GM18858 (cell line): ENCODE results near the gene TMPRSS2.

Experiments
- ATAC-seq: cut with Tn5 transposase; IDR thresholded peaks from one replicate; pipeline ENCODE4 v1.9.1; 2021; ENCODE audit not compliant: unreplicated experiment

TMPRSS2 gene

DNA sequence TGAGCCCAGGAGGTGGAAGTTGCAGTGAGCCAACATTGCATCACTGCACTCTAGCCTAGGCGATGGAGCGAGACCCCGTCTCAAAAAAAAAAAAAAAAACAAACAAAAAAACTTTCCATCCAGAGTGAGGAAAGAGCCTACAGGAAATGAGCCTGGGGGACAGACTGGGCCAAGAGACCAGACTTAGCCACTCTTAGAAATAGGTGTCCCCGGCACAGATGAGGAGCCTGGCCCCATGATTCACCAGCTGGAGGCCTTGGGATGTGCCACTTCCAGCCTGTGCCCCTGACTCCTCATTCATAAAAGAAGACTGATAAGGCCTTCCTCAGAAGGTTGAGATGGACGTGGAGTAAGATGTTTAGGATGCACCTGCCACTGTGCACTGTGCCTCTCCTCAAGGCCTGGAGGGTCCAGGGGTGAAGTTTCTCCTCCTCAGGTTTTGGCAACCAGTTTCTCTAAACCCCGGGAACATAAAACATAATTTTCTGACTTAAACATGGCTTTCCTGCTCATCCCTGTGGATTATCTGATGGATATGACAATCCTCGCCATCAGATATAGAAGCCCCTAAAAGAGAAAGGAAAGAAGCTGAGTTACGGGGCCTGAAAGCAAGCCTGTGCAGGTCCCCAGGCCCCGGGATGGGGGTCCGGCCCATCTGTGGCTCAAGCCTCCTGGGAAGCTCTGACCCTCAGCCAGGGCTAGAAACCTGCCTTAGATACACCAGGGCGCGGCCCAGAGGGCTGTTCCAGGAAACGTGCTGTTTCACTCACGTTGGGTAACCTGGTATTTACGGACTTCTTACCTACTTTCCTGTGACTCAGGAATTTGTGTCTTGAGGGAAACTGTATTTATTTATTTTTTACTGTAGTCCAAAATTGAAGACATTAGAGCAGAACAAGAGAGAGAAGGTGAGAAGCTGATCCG, 55.9 kb downstream of the TMPRSS2 start:
- no peak for ATAC-seq

DNA sequence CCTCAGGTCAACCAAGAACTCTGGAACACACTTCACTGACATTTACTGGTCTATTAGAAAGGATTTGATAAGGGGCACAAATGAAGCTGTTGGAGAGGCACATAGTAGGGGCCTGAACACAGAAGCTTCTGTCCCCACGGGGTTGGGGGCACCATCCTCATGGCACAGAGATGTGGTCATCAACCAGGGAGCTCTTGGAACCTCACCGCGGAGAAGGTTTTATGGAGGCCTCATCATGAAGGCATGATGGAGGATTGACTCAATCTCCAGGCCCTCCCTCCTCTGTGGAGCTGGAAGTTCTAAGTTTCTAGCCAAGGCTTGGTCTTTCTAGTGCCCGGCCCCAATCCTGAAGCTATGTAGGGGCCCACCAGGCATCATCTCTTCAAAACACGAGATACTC, 58.3 kb downstream of the TMPRSS2 start:
- ATAC-seq, result no peak

DNA sequence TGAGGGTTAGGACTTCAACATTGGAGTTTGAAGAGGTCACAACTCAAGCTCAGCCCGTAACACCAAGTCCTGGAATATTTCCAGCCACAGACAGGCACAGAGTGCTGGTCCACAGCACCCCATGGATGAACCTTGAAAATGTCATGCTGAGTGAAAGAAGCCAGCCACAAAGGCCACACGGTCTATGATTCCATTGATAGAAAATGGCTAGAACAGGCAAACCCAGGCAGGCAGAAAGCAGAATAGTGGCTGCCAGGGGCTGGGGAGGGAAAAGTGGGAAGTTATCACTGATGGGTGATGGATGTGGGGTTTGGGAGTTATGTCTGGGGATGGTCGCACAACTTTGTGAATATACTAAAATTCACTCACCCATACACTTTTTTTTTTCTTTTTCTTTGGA, 60.6 kb downstream of the TMPRSS2 start:
- no peak for ATAC-seq

DNA sequence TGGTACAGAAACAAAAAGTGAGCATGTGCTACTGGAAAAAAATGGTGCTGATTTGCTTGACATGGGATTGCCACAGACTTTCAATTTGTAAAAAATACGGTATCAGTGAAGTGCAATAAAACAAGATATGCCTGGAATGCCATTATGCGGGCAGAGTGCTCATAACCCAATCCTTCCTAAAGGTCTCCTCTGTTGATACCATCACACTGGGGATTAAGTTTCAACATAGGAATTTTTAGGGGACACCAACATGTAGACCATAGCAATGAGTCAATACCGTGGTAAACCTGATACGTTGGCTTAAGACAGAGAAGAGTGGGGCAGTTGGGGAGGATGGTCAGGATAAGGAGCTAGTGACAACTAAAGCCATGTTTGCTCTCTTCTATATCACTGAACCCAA, 61.4 kb downstream of the TMPRSS2 start:
- ATAC-seq, result no peak

DNA sequence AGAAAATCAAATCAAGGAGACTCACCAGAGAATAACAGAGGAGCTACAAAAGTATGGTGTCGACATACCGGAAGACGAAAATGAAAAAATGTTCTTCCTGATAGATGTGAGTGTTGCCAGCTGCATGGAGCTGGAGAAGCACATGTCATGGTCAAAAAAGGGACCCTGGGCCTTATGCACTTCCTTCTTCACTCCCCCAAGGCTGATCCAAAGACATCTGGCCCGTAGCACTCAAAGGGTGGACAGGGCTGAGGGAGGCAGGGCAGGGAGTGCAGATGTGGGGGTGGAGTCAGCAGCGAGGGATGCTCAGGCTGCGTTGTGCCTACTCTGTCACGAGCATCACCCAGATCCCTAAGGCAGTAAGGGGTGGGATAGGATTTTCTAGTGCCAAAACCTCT, 62.5 kb downstream of the TMPRSS2 start:
- ATAC-seq, result no peak

DNA sequence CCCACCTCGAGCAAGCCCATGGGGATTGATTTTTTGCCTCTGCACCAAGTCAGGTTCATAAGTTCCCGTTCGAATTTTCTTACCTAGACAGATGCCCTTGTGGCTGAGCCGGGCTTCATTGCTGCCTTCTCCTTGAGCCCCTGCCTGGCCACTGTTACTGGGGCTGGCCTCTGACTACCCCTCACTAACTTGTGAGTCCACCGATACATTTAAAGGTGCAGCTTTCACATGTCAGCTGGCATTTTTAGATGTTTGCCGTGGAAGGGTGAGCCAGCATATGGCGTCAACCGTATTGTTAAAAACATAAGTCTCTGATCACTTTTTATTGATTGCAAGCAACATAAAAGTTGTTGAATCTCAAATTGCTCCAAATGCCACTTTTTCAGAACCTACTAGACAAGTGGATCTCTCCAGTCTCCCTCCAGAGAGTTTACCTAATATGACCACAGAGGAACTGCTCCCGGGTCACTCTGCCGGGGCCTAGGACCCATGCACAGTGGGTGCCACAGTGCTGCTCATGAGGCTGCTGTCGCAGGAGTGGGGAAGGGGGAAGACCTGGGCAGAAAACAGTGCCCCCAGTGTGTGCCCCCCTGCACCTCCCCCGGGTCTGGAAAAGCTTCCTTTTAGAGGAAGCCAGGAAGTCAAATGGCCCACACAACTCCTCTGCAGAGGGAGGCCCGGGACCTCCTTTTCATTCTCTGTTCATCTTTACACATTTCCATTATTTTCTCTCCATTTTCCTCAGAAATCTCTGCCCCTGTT, 63.1 kb downstream of the TMPRSS2 start:
- no peak for ATAC-seq

DNA sequence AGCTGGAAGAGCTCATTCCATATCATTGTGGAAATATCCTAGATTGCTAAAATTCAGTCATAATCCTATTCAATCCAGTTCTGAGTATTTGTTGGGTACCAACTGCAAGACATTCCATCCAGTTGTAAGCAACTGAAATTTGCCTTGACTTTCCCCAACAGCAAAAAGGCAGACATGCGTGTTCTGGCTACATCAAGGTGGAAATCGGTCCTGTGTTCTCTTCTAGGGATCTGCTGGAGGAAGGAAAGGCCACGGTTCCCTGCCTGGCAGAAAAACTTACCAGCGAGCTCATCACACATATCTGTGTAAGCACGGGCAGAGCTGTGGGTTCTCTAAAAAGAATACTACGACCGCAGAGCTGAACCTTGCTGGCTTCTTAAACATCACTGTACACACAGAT, 64.4 kb downstream of the TMPRSS2 start:
- ATAC-seq, result no peak

DNA sequence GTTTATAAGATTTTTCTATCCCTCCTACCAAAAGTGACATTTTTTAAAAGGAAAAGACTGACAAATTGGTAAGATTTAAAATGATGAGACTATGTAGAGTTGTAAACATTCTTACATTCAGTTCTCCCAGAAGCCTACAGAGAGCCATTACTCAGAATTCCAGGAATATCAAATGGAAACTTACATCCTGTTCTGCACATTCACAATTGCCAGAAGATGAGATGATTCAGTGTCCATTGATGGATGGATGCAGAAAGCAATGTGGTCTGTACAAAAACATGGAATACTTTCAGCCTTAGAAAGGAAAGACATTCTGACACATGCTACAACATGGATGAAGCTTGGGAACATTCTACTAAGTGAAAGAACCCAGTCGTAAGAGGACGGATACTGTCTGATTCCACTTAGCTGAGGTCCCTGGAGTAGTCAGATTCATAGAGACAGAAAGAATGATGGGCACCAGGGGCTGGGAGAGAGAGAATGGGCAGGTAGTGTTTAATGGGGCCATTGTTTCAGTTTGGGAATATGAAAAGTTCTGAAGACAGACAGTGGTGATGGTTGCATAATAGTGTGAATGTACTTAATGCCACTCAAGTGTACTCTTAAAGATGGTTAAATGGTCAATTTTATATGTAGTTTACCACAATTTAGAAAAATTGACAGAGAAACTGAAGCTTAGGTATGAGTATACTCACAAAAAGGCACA, 65.3 kb downstream of the TMPRSS2 start:
- ATAC-seq, result no peak

DNA sequence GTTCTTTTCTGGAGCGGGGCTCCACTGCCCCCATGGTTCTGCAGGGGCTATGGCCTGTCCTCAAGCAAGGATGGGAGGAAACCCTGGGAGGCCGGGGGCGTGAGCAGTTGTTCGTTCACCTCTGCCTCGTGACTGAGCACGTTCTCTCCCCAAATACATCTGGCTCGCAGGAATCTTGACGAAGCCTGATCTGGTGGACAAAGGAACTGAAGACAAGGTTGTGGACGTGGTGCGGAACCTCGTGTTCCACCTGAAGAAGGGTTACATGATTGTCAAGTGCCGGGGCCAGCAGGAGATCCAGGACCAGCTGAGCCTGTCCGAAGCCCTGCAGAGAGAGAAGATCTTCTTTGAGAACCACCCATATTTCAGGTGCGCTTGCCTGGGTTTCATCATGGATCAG, 66.4 kb downstream of the TMPRSS2 start:
- no peak for ATAC-seq

DNA sequence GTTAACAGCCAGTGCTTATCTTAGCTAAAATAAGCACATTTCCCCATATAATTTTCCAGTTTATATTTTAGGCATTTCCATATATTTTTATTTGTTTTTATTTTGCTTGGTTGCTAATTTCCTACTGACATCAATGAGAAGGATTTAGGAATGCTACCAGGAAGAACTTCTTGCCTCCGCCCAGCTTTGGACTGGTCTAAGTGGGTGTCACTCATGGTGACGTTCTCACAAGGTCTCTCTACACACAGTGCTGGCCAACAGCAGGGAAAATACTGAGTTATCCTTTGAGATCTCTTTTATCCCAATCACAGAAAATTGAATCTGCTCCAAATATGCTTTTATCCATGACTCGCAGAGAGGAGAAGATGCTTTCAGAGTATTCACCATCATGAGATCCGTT, 68.7 kb downstream of the TMPRSS2 start:
- ATAC-seq, result no peak

DNA sequence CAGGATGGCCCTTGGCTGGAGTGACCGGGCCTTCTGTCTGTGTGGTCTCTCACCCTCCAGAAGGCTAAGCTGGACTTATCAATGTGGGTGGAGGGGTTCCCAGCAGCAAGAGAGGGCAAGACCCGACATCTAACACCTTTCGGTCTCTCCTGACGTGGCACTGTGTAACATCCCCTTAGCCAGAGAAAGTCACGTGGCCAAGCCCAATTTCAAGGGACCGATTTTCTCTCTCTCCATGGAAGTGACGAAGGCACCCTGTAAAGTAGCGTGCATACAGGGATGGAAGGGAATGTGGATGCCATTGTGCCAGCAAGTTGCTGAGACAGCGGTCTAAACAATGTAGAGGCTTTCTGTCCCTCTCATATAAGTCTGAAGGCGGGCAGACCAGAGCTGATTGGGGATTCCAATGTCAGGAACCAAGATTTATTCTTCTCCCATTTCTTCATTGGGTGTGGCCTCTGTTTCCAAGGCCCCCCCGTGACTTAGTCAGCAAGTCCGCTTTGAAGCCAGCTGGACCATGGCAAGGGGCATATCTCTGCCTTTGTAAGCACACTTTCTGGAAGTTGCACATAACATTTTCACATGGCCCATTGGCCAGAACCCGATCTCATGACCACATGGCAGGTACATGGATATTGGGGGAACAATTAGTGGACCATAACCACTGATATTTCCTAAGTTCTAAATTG, 69.4 kb downstream of the TMPRSS2 start:
- no peak for ATAC-seq

DNA sequence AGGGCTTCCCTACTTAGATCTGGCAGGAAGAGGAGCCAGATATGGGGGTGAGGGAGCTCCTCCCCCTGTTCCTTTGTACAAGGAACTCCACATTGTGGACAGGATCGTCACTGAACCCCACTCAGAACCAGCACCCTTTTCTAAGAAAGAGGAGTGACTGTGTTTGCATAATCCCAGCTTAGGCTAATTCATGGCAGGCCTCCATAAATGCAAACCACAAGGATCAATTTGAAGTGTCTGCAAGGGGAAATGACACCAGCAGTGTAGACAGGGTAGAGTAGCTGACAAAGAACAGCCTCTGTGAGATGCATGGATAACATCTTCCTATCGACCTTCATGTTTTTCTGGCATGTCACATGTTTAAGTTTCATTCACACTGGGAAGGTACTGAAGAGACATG, 70.2 kb downstream of the TMPRSS2 start:
- ATAC-seq, result no peak

DNA sequence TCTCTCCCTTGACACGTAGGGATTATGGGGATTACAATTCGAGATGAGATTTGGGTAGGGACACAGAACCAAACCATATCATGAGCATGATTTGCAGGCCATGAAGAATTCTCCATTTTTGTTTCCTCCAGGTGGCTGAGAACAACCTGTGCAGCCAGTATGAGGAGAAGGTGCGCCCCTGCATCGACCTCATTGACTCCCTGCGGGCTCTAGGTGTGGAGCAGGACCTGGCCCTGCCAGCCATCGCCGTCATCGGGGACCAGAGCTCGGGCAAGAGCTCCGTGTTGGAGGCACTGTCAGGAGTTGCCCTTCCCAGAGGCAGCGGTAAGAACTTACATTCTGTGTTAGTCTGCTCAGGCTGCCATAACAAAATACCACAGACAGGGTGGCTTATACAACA, 72.3 kb downstream of the TMPRSS2 start:
- ATAC-seq, result no peak

DNA sequence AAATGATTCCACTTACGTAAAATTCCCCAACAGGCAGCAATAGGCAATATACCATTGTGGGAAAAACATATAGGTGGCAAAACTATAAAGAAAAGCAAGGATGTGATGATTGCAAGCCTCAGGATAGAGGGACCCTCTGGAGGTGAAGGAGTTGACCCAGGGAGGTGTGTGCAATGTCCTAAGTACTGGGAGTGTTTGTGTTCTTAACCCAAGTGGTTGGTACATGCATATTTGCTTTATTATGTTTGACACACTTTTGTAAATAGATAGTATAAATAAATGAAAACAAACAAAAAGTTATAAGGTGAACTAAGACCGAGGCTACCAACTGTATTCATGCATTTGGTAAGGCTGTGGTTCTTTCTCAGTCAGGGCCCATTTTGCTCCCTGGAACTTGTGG, 74.4 kb downstream of the TMPRSS2 start:
- no peak for ATAC-seq

DNA sequence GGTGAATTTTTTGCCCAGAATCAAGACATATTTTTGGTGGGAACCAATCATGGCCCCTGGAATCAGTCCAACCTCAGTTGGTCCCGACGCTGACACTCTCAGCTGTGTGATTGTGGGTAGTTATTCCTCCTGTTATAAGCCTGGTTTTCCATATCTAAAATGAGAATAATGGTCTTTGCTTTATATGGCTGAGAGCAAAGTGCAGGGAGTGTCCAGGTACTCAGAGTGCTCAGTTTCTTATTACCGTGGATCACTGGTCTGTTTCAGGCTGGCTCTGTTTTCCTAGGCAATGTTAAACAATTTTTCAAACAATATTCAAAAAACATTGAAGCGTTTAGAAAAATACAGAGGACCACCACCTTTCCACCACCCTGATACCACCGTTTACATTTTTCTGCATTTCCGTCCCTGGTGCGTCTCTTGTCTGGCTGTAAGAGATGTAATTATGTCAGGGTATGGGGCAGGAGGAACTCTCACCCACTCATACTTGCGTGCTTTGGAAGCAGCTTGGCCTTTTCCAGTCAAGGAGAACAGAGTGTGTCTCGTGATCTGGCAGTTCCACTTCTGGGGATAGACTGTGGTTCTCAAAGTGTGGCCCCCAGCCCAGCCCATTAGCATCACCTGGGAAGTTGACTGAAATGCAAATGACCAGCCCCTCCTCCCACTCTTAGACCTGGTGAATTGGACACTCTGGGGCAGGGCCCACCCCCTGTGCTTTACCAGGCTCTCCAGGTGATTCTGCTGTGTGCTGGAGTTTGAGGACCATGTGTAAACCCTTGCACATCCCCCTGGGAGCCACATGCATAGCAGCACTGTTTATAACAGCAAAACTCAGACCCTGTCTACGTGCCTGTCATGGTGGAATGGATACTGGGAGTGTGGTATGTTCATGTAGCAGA, 75.1 kb downstream of the TMPRSS2 start:
- no peak for ATAC-seq

DNA sequence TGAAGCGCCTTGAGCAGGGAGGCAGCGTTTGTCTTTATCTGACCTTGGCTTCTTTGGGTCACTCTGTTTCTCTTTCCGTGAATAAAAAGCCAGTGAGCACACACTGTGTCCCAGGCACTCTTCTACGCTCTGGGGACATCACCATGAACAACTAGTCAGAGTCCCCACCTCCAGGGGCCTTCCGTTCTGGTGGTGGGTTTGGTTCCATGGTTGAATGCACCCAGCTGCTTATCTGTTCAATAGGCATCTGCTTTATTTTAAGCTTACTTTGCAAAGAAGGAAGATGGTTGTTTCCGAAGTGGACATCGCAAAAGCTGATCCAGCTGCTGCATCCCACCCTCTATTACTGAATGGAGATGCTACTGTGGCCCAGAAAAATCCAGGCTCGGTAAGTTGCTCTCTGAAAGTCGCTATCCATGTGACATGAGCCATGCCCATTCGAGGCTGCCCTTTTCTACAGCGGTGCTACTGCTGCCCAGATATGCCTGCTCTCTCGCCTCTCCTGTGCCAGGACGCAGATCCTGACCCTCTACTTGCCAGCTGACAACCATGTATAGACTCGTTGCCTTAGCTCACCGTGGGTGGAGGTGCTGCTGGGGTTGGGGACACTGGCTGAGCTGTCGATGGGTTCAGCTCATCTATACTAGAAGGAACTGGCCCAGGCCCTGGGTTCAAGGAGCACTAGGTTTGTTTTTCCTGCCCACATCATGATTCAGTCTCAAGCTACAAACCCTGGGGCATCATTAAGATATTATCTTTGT, 76.0 kb downstream of the TMPRSS2 start:
- peak; percentile 63 for ATAC-seq

DNA sequence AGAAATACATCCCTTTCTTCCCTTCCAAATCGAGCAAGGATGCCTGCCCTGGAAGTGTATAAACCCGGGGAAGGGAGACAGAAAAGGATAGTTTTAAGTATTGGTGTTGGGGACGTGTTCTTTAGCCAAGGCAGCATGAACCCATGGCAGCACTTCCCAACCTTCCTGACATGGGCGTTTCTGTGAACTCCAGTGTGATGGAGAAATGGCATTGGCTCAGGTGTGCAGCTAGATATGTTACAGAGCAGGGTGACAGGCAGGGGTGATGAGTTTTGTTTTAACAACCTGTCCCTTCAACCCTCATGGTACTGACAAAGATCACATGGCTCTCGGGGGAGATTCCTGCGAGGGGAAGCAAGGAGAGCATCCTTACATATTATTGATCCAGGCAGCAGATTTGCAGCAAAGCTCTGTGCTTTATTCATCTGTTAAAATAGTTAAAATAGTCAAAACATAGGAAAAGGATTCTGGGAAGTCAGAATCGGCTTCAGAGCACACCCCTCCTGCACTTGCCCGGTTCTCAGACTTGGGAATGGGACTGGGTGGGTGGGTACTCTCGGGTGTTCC, 78.0 kb downstream of the TMPRSS2 start:
- ATAC-seq, result no peak

DNA sequence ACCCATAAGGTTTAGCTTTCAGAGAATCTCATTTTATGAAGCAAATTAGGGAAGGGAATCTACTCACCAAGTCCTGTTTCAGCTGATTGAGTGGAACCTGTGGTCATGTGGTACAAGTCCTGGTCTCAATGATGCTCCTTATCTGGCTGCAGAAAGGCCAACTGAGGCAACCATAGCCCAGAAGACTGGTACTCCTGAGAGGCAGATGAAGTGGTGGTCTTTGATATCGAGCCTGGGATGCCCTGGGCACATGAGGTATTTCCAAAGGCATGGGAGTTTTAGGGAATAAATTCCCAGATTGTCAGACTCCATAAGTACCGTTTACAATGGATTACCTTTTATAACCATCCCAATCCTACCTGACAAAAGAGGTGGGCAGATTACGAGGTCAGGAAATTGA, 78.7 kb downstream of the TMPRSS2 start:
- ATAC-seq, result no peak

DNA sequence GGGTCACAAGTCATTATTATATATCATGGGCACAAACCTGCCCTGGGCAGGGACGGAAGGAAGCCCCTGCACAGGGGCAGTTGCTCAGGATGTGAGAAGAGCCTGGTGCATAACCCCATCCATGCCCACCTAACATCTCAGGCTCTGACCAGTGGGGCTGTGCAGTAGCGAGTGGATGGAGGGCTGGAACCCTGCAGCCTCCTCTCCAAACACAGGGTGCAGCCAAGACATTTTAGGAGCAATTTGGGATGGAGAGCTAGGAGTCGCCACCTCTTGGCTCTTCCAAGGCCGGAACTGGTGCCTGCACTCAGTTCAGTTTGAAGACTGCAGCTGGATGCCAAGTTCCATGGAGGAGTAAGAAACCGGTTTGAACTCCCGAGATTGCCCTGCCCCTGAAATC, 79.1 kb downstream of the TMPRSS2 start:
- no peak for ATAC-seq
